HG03342 (cell line): ENCODE measurements around the gene MXI1.
"Not testable (repeated sequence)": the region's sequence is repeated elsewhere in the genome, so short reads cannot be mapped to it uniquely, and the experiment has no call there.

Experiments used
- ATAC-seq: cut with Tn5 transposase; IDR thresholded peaks from one replicate; pipeline ENCODE4 v1.9.1; 2021; ENCODE audit warnings: mild to moderate bottlenecking, moderate library complexity; ENCODE audit not compliant: unreplicated experiment

The MXI1 gene

DNA sequence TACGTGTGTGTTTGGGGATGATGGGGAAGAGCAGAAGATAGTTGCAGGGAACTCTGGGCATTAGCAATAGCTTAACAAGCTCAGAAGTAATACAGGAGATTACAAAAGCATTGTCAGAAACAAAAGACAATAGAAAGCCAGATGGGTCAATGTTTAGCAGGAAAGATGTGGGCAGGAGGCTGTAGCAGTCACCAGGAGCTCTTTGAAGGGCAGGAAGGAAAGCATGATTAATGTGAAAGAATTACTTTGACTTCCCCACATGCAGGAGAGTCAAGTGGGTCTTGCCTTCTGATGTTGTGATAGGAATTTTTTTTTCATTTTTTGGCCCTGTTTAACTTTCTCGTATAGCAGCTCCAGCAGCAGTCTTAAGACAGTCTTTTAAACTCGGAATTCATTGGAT lies 103.3 kb downstream of the MXI1 start:
- ATAC-seq = no peak

- peak; percentile 68 for ATAC-seq
Observed at GRCh38 chr10:110311357-110311949, 104.0 kb downstream of the MXI1 start.

GRCh38 chr10:110312206-110312605 lies 104.8 kb downstream of the MXI1 start:
- no peak for ATAC-seq

GRCh38 chr10:110313674-110314073 lies 106.3 kb downstream of the MXI1 start:
- no peak for ATAC-seq

GRCh38 chr10:110317866-110318850 lies 110.8 kb downstream of the MXI1 start:
- no peak for ATAC-seq

DNA sequence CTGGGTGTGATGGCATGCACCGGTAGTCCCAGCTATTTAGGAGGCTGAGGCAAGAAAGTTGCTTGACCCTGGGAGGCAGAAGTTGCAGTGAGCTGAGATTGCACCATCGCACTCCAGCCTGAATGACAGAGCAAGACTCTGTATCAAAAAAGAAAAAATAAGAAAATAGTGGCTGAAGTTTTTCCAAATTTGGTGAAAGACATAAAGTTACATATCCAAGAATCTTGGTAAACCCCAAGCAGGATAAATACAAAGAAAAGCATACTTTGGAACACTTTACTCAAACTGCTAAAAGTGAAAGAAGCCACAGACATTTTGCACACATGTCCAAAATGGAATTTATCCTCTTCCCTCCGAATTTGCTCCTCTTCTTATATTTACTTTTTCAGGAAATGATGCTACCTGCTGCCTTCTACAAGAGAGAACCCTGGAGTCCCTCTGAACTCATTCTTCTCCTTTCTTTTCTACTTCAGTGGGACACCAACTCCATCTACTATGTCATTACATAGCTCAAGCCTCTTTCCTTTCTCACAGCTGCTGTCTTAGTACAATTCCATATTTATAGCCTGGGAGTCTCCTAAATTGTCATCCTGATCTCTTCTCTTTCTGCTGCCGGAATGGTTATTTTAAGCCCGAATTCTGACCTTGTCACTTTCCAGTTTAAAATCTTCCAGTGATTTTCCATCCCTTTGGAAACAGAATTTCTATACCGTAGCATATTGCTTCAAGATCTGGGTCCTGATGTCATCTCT lies 114.6 kb downstream of the MXI1 start:
- ATAC-seq = no peak

DNA sequence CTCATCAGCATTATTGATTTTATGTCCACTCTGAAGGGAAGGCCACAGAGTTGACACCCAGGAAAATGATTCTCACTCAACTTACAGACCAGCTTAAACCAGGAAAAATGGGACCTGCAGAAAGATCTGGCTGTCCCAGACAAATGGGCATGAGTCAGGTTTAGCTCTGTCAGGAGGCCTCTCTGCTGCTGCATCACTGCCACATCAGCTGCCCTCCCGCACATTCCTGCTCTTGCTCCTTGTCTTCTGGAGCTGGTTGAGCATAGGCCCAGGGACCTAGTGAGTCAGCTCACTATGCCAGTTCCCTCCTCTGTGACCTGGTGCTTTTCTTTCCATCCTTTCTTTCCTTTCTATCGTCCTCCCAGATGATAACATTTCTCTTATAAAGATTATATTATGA lies 116.1 kb downstream of the MXI1 start:
- no peak for ATAC-seq

GRCh38 chr10:110324201-110324804 lies 116.9 kb downstream of the MXI1 start:
- peak; percentile 54 for ATAC-seq

GRCh38 chr10:110324805-110325280 lies 117.4 kb downstream of the MXI1 start:
- peak; percentile 68 for ATAC-seq

DNA sequence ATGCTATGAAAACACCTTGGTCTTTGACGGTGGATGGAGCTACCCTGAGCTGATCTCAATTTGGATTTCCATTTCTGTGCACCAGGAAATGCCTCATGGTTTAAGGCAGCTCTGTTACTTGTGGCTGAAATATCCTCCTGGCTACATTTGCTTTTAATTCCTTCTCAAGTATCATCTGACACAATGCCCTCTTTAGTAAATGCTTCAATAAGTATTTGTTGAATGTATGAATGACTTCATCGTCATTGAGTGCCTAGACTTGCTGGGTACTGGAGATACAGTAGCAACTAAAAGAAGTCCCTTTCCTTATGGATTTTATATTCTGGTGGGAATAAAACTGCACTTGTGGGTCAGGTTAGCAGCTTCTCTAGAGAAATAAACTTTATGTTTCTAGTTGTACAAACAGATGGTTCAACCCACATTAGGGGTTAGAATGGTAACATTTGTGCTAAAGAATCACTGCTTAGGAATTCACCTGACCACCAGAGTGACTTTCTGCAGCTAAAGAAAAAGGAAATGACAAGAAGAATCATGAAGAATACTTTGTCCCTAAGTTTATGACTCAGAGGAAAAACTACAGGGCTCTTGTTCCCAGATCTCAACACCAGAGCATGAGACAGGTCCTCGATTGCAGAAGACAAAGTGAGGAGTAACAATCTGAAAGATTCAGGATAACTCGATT lies 119.1 kb downstream of the MXI1 start:
- ATAC-seq = no peak

GRCh38 chr10:110327262-110327914 lies 120.0 kb downstream of the MXI1 start:
- no peak for ATAC-seq

- ATAC-seq = no peak
Observed at GRCh38 chr10:110330675-110331074, 123.3 kb downstream of the MXI1 start.

DNA sequence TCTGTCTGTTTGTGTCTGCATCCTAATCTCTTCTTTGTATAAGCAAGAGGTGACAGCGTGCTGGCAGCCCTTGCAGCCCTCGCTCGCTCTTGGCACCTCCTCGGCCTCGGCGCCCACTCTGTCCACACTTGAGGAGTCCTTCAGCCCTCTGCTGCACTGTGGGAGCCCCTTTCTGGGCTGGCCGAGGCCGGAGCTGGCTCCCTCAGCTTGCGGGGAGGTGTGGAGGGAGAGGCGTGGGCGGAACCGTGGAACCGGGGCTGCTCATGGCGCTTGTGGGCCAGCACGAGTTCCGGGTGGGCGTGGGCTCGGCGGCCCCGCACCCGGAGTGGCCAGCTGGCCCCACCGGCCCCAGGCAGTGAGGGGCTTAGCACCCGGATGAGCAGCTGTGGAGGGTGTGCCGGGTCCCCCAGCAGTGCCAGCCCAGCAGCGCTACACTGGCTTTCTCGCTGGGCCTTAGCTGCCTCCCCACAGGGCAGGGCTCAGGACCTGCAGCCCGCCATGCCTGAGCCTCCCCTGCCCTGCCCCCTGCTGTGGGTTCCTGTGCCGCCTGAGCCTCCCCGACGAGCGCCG lies 123.9 kb downstream of the MXI1 start:
- not testable (repeated sequence) for ATAC-seq

DNA sequence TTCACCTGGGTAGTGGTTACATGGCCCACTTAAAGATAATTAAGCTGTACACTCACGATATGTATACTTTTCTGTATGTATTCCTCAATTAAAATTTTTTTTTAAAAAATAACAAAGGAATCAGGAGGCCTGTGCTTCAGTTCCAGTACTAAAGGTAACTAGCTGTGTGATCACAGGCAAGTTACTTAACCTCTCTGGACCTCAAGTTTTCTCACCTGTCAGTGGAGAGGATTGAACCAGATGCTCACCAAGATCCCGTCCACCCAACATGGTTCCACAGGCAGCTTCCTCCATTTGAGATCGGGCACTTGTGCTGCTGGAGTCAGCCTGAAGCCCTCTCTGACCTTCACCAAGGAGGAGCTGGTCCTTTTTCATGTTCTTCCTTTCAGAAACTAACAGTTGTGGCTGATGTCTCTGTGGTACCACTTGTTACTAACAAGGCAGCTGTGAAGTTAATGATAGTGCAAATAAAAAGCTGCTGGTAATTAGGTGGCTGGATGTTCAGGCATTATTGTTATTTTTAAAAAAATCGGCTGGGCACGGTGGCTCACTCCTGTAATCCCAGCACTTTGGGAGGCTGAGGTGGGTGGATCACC lies 126.8 kb downstream of the MXI1 start:
- ATAC-seq = no peak

DNA sequence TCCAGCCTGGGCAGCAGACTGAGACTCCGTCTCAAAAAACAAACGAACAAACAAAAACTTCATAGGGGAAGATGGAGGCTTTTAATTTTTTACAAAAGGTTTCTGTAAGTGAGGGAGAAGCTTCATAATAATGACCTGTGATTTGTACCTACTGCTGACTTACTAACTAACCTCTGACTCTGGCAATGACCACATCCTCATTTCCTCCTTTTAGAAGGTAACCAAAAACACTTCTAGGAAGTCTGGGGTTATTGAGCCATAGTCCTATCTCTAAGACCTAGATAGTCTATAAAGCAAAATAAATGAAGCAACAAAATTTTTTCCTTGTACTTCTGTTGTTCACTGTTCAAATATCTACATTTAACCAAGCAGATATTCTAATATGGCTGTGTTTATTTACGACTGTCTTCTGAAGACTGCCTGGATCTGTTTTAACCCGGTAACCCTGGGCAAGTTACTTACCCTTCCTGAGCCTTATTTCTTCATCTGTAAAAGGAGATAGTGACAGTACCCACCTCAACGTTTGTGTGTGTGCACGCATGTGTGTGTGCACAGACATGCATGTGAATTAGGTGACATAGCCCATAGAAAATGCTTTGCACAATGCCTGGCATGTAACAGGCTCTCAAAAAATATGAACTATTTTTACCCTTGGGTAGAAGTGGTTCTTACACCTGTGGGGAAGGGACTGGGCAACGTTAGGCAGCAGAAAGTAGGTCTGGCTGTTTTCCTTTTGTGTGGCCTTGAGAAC lies 128.1 kb downstream of the MXI1 start:
- ATAC-seq = no peak

DNA sequence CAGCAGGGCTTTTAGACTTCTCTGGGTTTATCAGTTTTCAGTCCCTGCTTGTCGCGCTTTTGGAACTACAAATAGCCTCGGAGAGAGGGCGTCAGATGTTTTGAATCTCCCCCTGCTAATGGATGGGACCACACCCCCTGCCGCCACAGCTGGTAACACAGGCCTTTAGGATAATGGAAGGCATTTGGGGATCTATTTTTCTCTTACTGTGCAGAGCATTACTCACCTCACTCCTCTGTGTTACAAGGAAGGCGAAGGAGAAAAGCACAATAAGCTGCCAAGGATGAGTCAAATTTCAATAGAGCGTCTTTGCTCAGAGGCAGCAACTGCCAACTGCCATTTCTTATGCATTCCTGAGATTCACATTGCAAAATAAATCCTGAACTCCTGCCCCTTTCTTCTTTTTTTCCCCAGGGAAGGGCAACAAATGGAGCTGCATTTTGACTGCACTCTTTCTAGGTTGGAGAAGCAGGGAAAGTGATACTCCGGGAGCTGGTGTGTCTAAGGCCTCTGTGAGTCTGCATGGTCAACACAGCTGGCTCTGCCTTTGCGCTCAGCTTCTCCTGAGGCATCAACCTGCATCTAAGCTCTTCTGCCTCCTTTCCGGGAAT lies 128.8 kb downstream of the MXI1 start:
- no peak for ATAC-seq
